K562 (cell line): ENCODE measurements around the gene SMIM22. TPM values are rescaled to one million over a fixed set of nuclear protein-coding genes. Genes with fewer than 3 reads are reported as not detected.

ENCODE experiments used
- ARHGAP35 ChIP-seq: fragments of 450-650 bp; IDR thresholded peaks from 2 replicates; pipeline ENCODE4 v1.6.1; 2018; ENCODE audit not compliant: partially characterized antibody
- CBX3 ChIP-seq, 2 experiments: IDR thresholded peaks; 1 replicate in 1 of 2; 2 replicates in 1 of 2; pipeline ENCODE4 v1.6.1; 2012; ENCODE audit warnings: inconsistent platforms in 2 of 2, low read length in 2 of 2, borderline replicate concordance in 1 of 2, control low read depth in 1 of 2
- CC2D1A ChIP-seq: fragments of 450-650 bp; IDR thresholded peaks from 2 replicates; pipeline ENCODE4 v1.6.1; 2017; ENCODE audit warnings: mild to moderate bottlenecking
- FOXA1 ChIP-seq: fragments of 450-650 bp; IDR thresholded peaks from 2 replicates; pipeline ENCODE4 v1.6.1; 2016; ENCODE audit warnings: mild to moderate bottlenecking, borderline replicate concordance
- TCF7L2 ChIP-seq: fragments of 150-350 bp; IDR thresholded peaks from 2 replicates; pipeline ENCODE4 v1.6.1; 2016; ENCODE audit warnings: low read depth, mild to moderate bottlenecking, low read length, moderate library complexity
- ZNF511 ChIP-seq: sonication (generic); formaldehyde crosslinking; IDR thresholded peaks from 2 replicates; pipeline ENCODE4 v1.8.0; 2022; ENCODE audit warnings: mild to moderate bottlenecking, missing genetic modification reagents
- ZNF707 ChIP-seq: fragments of 250-450 bp; sonication (Bioruptor Pico); conservative IDR thresholded peaks from 2 replicates; pipeline ENCODE4 v1.8.0; 2022; ENCODE audit warnings: inconsistent platforms, mild to moderate bottlenecking, moderate library complexity
- polyA plus RNA-seq, 8 experiments: library from polyadenylated mRNA; depleted of rRNA in 4 of 8; stranded (reverse) in 5 of 8; unstranded in 3 of 8; fragments of >200 nt; fragmentation: Nextera tagmentation in 2 of 8; fragmentation: Illumina TruSeq in 1 of 8; extraction: Ambion mirVana in 2 of 8; extraction: Trizol in 1 of 8; gene quantifications; 2 replicates each; pipeline versions ENCODE4 v1.2.1 to v1.2.3, GENCODE V29; 2011 to 2014; ENCODE audit warnings: inconsistent platforms in 1 of 8, missing spikeins in 1 of 8
- total RNA-seq, 7 experiments: library from RNA; depleted of rRNA in 6 of 7; stranded (reverse); fragments of >200 nt in 6 of 7; fragmentation: Illumina TruSeq in 2 of 7; extraction: Trizol in 2 of 7; gene quantifications; 2 replicates each; pipeline versions ENCODE4 v1.2.1 to v1.2.3, GENCODE V29; 2011 to 2021; ENCODE audit warnings: low replicate concordance in 1 of 7
- TF ChIP-seq, protein P1 (sequence below): fragments of 250-450 bp; sonication (Bioruptor Pico); IDR thresholded peaks from 2 replicates; pipeline ENCODE4 v1.5.1; 2021; ENCODE audit warnings: mild to moderate bottlenecking
- TF ChIP-seq, protein P2 (sequence below): fragments of 250-450 bp; sonication (Bioruptor Pico); IDR thresholded peaks from 2 replicates; pipeline ENCODE4 v1.4.0; 2020
- TF ChIP-seq, protein P3 (sequence below), 2 experiments: fragments of 450-650 bp; IDR thresholded peaks; 2 replicates each; pipeline ENCODE4 v1.6.1; 2016; ENCODE audit warnings: mild to moderate bottlenecking in 2 of 2, borderline replicate concordance in 1 of 2, low read depth in 1 of 2, moderate library complexity in 1 of 2

The SMIM22 gene
- total and polyA plus RNA-seq, 9 of the 15 experiments (the other 6 are each of a cell fraction or from before 2014, with no cell fraction given), result not detected

GRCh38 chr16:4768549-4769305 is 26.4 kb upstream of the SMIM22 start (continued):
- TF ChIP-seq CBX3 (IDR thresholded peaks at IDR 0.05; ENCODE audit: borderline replicate concordance in 1 of 2, low read length in 2 of 2) (no peak), ARHGAP35 (peak; percentile 59), FOXA1 (no peak), CC2D1A (no peak), ZNF707 (no peak), TCF7L2 (no peak), ZNF511 (CRISPR knock-in tag) (no peak)
- TF ChIP-seq, protein P1, sequence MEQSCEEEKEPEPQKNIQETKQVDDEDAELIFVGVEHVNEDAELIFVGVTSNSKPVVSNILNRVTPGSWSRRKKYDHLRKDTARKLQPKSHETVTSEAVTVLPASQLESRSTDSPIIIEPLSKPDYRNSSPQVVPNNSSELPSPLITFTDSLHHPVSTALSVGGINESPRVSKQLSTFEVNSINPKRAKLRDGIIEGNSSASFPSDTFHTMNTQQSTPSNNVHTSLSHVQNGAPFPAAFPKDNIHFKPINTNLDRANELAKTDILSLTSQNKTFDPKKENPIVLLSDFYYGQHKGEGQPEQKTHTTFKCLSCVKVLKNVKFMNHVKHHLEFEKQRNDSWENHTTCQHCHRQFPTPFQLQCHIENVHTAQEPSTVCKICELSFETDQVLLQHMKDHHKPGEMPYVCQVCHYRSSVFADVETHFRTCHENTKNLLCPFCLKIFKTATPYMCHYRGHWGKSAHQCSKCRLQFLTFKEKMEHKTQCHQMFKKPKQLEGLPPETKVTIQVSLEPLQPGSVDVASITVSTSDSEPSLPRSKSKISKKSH, result no peak
- TF ChIP-seq, protein P2, sequence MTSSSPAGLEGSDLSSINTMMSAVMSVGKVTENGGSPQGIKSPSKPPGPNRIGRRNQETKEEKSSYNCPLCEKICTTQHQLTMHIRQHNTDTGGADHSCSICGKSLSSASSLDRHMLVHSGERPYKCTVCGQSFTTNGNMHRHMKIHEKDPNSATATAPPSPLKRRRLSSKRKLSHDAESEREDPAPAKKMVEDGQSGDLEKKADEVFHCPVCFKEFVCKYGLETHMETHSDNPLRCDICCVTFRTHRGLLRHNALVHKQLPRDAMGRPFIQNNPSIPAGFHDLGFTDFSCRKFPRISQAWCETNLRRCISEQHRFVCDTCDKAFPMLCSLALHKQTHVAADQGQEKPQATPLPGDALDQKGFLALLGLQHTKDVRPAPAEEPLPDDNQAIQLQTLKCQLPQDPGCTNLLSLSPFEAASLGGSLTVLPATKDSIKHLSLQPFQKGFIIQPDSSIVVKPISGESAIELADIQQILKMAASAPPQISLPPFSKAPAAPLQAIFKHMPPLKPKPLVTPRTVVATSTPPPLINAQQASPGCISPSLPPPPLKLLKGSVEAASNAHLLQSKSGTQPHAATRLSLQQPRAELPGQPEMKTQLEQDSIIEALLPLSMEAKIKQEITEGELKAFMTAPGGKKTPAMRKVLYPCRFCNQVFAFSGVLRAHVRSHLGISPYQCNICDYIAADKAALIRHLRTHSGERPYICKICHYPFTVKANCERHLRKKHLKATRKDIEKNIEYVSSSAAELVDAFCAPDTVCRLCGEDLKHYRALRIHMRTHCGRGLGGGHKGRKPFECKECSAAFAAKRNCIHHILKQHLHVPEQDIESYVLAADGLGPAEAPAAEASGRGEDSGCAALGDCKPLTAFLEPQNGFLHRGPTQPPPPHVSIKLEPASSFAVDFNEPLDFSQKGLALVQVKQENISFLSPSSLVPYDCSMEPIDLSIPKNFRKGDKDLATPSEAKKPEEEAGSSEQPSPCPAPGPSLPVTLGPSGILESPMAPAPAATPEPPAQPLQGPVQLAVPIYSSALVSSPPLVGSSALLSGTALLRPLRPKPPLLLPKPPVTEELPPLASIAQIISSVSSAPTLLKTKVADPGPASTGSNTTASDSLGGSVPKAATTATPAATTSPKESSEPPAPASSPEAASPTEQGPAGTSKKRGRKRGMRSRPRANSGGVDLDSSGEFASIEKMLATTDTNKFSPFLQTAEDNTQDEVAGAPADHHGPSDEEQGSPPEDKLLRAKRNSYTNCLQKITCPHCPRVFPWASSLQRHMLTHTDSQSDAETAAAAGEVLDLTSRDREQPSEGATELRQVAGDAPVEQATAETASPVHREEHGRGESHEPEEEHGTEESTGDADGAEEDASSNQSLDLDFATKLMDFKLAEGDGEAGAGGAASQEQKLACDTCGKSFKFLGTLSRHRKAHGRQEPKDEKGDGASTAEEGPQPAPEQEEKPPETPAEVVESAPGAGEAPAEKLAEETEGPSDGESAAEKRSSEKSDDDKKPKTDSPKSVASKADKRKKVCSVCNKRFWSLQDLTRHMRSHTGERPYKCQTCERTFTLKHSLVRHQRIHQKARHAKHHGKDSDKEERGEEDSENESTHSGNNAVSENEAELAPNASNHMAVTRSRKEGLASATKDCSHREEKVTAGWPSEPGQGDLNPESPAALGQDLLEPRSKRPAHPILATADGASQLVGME (CRISPR knock-in tag), result no peak; the same call in 1 of the 2 replicates
- TF ChIP-seq, protein P3, sequence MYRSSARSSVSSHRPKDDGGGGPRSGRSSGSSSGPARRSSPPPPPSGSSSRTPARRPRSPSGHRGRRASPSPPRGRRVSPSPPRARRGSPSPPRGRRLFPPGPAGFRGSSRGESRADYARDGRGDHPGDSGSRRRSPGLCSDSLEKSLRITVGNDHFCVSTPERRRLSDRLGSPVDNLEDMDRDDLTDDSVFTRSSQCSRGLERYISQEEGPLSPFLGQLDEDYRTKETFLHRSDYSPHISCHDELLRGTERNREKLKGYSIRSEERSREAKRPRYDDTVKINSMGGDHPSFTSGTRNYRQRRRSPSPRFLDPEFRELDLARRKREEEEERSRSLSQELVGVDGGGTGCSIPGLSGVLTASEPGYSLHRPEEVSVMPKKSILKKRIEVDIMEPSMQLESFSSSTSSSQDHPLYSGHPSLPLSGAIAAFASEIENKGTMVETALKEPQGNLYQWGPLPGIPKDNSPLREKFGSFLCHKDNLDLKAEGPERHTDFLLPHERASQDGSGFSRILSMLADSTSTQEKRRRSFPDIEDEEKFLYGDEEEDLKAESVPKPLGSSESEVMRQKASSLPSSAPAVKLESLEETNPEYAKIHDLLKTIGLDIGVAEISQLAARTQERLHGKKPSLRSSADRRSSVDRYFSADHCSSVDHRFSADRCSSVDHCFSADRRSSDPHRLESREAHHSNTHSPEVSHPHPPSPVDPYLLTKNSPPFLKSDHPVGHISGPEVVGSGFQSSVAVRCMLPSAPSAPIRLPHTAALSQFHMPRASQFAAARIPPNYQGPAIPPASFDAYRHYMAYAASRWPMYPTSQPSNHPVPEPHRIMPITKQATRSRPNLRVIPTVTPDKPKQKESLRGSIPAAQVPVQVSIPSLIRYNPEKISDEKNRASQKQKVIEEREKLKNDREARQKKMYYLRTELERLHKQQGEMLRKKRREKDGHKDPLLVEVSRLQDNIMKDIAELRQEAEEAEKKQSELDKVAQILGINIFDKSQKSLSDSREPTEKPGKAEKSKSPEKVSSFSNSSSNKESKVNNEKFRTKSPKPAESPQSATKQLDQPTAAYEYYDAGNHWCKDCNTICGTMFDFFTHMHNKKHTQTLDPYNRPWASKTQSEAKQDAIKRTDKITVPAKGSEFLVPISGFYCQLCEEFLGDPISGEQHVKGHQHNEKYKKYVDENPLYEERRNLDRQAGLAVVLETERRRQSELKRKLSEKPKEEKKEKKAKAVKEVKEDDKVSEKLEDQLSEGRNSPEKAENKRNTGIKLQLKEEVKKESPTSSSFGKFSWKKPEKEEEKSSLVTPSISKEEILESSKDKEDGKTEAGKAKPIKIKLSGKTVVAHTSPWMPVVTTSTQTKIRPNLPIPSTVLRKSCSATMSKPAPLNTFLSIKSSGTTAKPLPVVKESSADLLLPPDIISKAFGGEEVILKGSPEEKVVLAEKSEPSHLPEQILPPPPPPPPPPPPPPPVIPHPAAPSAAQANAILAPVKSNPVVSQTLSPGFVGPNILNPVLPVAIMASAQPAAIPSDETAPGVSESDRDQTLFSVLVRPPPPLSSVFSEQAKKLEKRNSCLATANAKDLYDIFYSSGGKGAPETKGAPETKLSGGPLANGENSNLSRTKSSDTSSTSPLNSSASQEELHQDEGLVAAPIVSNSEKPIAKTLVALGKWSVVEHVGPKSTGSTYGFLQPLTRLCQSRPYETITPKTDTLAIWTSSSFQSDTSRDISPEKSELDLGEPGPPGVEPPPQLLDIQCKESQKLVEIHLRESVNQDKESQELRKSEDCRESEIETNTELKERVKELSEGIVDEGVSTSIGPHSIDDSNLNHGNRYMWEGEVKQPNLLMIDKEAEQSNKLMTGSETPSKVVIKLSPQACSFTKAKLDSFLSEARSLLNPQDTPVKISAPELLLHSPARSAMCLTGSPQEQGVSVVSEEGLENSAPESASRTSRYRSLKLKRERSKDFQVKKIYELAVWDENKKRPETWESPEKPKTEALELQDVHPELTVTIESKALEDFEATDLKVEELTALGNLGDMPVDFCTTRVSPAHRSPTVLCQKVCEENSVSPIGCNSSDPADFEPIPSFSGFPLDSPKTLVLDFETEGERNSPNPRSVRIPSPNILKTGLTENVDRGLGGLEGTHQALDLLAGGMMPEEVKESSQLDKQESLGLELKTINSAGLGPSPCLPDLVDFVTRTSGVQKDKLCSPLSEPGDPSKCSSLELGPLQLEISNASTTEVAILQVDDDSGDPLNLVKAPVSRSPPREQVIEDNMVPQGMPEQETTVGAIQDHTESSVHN (IDR thresholded peaks at IDR 0.05; ENCODE audit: borderline replicate concordance in 1 of 2, low read depth in 1 of 2), result no peak
